Stimulated activated CD8-positive, alpha-beta memory T cell treated with anti-CD3 and anti-CD28 coated beads, Interleukin-2, amount 100 ng/mL, for 1 hour (primary cell): ENCODE measurements around the gene TVP23C.
"Not testable (repeated sequence)": the region's sequence is repeated elsewhere in the genome, so short reads cannot be mapped to it uniquely, and the experiment has no call there.

Experiments used
- DNase-seq, 2 donors: peaks; one replicate each; pipeline ENCODE4 v3.0.0-alpha.2; 2020; ENCODE audit warnings: low read depth in 2 of 2

Gene TVP23C

DNA sequence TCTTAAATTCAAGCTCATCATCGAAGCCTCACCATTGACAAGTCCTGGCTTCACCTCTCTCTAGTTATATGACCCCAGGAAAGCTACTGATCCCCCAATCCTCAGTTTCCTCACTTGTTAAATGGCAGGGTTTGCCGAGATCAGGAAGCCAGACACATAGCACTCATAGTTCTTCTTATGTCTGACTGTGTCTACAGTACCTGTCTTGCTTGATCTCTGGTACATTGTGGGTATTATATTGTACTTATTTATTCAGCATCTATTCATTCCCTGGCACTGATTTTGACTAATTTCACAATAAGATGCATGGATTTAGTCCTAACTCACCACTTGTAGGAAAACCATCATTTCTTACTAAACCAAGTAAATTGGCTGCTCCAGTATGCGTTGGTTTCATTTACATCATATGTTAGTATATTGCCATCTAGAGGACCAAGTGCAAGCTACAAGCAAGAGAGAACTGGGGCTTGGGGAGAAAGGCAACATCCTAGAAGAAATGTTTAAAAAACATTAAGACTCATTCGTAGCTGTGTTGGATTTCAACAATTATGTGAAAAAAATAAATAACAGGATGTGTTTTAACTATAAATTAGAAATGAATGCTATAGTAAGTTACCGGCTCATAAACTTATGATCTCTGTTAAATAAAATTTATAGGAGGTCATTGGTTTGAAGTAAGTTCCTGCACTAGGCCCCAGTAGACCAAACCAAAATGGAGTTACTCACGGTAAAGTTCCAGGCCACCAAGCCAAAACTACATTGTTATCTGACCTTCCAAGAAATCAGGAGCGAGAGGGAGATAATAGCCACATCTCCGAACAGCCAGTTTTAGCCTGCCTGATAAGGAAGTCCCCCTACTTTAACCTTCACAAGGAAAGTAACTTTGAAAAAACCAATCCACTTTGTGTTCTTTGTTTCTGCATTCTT, 36.7 kb downstream of the TVP23C start:
- not testable (repeated sequence) for DNase-seq

DNA sequence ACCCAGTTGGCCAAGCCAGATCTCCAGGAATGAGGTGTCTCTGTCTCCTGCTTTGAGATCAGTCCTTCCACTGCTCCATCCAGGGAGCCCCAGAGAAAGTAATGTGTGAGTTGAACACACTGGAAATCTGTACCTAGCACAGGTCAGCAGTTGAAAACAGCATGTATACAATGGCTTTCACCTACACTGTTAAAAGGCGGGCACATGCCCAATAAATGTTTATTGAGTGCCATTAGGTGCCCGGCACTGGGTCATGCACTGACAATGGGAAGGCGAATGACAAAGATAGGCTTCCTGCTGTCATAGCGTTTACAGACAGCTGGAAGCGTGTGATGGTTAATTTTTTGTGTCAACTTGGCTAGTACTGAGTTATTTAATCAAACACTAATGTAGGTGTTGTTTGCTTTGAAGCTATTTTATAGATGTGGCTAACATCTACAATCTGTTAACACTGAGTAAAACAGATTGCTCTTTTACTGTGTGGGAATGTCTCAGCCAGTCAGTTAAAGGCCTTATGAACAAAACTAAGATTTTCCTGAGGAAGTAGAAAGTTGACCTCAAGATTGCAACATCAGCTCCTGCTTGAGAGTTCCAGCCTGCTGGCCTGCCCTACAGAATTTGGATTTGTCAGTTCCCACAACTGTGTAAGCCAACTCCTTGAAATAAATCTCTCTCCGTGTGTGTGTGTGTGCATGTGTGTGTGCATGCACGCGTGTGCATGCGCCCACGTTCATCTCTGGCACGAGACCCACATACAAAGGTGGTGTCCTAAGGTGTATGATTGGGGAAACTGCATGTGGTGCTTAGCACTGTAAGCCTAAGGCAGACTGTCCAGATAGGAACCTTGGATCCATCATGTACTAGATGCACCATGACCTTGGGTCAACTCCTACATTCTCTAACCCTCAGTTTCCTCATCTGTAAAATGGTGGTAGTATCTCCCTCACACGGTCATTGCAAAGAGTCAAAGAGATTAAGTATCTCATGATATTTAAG, 38.0 kb downstream of the TVP23C start:
- not testable (repeated sequence) for DNase-seq

DNA sequence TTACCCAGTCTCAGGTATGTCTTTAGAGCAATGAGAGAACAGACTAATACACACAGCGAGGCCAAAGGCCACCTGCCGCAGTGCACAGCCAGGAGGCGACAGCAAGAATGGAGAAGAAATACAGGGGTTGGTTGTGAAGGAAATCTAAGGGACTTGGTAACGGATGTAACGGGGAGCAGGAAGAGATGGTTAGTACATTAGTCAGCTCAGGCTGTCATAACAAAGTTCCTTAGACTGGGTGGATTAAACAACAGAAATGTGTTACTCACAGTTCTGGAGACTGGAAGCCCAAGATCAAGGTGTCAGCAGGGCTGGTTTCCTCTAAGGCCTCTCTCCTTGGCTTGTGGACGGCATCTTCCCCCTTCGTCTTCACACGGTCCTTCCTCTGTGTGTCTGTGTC, 47.1 kb downstream of the TVP23C start:
- no peak for DNase-seq

DNA sequence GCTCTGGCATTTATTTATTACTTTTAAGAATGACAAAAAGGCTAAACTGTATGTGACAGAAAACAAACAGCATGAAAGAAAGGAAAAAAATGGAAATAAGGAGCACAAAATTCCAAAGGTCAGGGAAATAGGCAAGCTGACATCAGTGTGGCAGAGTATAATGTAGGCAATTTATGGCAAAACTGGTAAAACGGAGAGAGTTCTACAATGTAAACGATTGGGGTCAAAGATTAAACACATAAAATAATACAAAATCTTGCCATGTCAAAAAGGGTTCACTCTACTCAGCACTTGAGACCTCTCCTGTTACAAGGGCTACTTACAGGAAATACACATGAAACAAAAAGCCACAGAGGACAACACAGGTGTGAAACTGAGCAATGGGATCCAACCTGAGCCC, 48.8 kb downstream of the TVP23C start:
- no peak for DNase-seq

DNA sequence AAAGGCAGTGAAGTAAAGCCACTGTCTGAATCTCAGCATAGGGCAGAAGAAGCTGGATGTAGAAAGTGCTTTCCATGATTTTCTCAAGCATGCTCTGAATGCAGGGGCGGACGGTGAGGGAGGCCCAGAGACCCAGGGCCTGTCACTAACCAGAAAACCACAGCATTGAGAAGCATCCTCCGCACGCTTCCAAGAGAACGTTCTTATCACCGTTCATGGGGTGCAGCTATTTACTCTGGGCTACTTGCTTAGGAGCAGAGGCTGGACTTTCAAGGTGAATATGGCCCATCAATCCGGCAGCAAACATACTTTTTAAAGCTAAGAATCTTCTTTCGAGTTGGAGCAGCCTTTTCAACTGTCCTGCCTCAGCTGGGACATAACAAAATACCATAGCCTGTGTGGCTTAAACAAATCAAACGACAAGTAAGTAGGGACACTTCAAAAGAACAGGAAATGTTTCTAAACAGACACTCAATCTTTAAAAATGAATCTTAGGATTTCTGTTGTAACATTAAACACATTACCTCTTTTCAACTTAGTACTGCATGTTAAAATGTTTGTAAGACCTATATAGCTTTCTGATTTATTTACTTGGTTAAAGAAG, 49.3 kb downstream of the TVP23C start:
- DNase-seq: no peak

DNA sequence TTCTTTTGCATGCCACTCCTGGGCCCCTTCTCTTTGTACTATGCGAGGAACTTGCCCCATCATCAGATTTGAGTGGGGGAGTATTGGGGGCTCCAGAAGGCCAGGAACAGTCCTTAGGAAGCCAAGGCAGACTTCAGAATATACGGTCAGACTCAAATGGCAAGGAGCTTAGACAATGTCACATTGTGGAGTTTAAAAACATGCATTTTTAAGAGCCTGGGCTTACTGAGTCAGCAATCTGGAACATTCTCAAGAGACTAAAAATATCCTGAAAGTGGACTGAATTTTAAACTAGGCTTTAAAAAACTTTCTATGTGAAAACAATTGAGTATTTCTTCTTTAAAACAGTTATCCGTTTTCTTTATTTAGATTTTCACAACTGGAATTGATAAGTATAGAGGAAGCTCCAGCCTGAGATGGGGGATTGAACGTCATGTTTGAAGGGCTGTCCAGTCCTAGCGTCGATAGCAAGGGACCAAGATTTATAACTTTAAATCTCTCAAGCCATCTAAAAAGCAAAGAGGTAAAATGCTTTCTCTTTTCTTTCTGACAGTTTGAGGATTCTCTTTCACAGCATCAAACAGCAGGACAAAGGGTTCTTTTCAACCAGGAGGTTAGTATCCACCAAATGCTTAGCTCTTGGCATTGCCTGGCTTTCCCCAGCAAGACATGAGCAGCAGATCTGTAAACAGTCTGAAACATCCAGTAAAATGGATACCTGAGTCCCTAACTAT, 50.1 kb downstream of the TVP23C start:
- no peak for DNase-seq

DNA sequence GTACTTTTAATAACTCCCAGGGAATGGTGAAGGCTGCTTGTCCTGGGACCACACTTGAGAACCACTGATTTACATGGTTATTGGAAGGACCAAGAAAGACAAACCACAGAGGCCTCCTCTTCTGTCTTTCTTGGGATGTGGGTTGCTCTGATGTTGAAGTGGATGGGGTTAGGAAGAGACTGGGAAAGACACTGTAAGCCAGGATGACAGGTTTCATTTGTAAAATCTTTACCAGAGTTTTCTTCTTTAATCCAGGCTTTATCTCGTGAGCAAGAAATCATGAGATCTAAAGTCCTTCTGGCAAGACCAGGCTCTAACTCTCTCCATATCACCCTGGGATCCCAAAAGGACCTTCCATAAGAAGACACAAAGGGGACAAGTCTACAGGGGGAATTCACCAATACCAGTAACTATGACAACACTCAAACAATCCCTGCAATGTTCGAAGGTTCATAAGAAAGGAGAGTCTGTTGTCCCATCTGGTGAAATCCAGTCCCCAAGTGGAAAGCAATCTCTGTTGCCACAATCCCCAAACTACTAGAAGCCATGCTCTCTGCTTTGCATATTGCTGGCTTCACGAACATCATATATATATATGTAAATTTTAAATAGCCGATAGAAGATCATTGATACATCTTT, 51.1 kb downstream of the TVP23C start:
- no peak for DNase-seq

DNA sequence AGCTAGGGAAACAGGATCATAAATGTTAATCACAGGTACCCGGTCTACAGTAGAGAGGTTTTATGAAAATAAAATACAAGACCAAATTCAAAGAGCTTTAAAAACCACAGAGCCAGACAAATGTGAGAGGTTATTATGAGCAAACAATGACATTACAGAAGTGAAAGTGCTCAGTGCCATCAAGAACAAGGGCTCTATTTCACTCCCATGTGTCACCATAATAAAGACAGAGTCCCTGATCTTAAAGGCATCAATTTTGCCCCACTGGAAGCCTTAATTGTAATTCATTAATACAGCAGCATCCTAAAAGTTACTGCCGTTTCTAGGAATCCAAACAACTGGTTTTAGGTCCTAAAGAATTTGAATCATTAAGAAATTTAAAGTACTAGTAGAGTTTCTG, 52.1 kb downstream of the TVP23C start:
- DNase-seq: no peak

DNA sequence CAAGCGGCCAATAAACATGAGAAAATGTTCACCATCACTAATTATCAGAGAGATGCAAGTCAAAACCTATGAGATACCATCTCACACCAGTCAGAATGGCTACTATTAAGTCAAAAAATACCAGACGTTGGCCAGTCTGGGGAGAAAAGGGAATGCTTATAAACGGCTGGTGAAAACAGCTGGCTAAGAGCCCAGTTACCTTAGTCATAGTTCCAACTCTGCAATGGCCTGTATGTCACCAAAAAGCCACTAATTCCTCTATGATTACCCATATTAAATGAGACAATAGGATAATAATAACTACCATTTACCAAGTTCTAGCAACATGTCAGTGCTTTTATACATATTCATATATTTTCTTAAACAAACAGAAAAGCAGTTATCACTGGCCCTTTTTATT, 52.9 kb downstream of the TVP23C start:
- no peak for DNase-seq

DNA sequence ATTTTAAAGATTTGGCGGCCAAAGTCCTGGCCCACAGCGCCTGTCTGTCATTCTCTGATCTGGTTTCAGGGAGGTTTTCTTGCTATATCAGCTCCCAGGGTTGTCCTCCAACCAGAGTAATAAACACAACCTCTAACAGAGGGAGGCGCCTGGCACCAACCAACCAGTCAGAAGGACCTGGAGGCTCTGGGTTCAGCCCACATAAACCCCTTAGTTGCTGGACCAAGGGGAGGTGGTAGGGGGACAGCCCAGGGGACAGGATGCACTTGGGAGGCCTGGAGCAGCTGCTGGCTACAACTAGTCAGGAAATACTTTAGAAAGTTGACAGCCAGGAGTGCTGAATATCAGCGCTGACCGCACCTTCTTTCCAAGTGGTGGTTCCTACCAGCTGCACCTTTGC, 54.2 kb downstream of the TVP23C start:
- no peak for DNase-seq

DNA sequence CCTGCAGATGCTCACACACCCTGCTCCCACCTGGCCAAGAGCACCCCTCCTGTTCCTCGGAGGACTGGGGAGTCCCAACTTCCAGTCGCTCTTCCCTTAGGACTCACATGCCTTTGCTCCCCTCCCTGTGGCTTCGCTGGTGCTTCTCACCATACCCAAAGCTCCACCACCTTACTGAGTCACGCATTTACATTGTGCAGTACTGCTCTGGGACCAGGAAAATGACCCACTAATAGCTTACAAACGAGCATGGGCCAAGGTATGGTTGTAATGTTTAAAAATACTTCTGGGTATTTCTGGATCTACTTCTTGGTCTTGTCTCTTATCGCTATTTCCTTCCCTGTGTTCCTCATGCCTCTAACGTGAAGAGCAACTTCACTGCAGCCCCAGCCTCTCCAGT, 54.8 kb downstream of the TVP23C start:
- DNase-seq: no peak

DNA sequence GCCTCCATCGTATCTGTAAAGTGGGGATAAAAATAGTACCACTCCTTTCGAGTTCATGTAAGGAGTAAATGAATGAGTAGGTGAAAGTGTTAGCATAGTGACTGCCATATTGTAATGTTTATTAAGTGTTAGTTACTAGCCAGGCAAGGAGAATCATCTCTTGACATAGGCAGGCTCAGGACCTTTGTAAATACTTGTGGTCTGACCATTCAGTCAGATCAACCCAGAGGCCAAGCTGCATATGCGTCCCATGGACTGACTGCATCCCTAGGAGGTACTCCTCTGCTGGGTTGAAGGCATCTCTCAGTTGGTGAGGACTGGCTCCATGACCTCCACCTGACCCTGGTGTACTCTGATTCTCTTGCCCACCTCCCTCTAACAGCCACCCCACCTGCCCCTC, 55.4 kb downstream of the TVP23C start:
- DNase-seq: no peak

DNA sequence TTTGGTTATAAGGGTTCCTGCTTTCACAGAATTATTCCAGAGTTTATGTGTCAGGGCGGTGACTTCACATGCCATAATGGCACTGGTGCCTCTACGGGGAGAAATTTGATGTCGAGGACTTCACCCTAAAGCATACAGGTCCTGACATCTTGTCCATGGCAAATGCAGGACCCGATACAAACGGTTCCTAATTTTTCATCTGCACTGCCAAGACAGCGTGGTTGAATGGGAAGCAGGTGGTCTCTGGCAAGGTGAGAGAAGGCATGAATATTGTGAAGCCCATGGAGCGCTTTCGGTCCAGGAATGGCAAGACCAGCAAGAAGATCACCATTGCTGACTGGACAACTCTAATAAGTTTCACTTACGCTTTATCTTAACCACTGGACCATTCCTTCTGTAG, 56.3 kb downstream of the TVP23C start:
- no peak for DNase-seq

DNA sequence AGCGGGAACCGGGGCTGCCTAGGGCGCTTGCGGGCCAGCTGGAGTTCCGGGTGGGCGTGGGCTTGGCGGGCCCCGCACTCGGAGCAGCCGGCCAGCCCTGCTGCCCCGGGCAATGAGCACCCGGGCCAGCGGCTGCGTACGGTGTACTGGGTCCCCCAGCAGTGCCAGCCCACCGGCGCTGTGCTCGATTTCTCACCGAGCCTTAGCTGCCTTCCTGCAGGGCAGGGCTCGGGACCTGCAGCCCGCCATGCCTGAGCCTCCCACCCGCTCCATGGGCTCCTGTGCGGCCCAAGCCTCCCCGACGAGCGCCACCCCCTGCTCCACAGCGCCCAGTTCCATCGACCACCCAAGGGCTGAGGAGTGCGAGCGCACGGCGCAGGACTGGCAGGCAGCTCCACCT, 57.6 kb downstream of the TVP23C start:
- not testable (repeated sequence) for DNase-seq

DNA sequence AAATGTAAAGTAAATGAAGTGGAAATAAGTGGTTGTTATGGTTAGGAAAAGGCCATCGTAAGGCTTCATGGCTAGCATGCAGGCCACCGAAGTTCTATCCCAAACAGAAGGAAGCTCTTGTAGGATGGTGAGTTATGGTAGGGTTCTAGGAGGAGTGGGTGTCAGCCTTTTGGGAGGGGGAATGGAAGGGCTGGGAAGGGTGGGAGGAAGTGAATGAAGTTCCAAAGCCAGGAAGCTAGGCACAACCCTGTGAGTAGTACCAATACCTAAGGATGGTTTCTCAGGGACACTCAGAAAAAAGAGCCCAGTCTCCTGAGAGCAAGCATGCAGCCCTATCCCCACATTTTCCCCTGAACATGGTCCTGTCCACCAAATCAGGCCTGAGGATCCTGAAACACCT, 59.6 kb downstream of the TVP23C start:
- no peak for DNase-seq

DNA sequence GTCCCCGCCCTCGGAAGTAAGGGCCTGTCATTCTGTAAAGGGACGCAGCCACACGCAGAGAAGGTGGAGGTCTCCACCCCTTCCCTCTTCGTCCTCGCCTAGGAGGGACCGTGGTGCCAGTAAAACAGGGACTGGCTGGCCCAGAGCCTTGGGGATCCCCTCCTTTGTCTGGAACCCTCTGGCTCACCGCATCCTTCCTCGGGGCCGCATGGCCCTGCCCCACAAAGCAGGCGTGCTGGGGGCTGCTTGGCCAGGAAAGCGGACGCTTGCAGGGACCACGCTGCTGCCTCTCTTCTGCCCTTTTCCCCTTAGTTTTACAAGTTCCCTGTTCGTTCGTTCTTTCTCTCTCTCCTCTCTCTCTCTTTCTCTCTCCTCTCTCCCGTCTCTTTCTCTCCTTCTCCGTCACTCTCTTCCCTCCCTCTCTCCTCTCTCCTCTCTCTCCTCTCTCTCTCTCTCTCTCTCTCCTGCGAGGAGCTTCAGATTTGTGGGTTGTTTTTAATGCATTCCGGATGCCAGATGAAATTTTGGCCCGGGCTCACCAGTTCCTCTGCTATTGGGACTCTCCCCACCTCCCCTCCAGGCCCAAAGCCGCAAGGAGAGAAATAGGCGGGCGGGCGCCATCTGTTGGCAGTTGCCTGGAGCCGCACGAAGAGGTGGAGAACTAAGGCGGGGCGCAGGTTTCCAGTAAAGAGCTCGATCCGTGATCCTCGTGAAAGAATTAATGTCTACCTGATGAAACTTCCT, 60.7 kb downstream of the TVP23C start:
- peak; percentile 17 to 34 for DNase-seq

DNA sequence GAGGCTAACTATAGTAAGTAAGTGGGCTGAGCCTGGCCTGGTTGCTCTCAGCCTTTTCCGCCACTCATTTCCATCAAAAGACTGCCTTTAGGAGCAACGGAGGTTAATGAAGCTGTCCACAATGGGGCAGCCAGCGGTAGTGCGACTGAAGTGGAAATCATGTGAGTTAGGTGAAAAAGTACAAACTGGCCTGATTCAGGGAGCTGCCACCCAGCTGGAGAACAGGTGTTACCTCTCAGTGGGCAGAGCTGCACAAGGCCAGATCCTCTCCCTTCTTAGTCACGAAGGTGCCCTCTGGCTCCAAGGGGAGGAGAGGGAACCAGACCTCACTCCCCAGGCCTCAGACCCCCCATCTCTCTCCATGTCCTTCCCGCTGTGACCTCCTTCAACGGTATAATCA, 61.5 kb downstream of the TVP23C start:
- no peak for DNase-seq

DNA sequence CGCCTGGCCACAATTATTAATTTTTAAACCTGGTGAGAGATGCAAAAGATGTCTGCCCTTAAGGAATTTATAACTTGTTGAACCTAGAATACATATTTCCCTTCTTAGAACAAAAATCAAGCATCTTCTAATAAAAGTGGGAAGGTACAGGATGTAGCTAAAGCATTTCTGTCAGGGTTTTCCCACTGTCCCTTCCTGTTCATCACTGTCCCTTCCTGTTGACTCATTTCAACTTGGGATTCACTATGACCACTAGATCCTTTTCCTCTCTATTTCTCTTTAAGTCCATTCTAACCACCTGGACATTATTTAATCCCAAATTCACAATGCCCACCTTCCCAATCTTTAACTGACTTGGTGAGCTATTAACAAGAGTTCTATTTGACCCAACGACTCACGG, 62.0 kb downstream of the TVP23C start:
- DNase-seq: no peak

DNA sequence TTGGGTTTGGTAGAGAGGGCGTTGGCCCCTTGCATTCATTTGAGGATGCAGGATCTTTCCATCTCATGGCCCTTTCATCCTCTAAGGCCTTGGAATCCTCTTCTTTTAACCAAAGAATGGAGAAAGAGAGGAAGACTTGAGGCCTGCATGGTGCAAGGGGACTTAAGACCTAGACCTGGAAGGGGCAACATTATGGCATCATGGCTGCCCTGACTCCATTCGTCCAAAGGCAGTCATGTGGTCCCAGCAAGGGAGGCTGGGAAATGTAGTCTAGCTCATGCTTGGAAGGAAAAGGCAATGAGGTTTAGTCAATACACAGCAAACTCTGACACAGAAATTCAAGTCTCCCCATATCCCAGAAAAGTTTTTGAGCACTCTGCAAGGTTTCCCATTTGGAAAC, 65.2 kb downstream of the TVP23C start:
- DNase-seq: no peak
